C4-2B (cell line): Measurements from ENCODE around the gene LYZL1.

ENCODE experiments used
- H3K27ac ChIP-seq: fragments of 450-650 bp; 2 replicates; pipeline ENCODE4 v1.5.1; 2017
- CTCF ChIP-seq: fragments of 450-650 bp; conservative IDR thresholded peaks from 2 replicates; pipeline ENCODE4 v1.5.1; 2017; ENCODE audit warnings: mild to moderate bottlenecking
- ZFX ChIP-seq: fragments of 450-650 bp; IDR thresholded peaks from 2 replicates; pipeline ENCODE4 v1.6.1; 2017

Gene LYZL1

GRCh38 chr10:29343607-29344038 lies 54.8 kb downstream of the LYZL1 start:
- TF ChIP-seq ZFX (no peak), CTCF (no peak)
- H3K27ac ChIP-seq: no peak overlapping the region

GRCh38 chr10:29344073-29344820 lies 55.4 kb downstream of the LYZL1 start:
- no peak overlapping the region for H3K27ac ChIP-seq
- TF ChIP-seq CTCF (no peak), ZFX (no peak)

- no peak overlapping the region for H3K27ac ChIP-seq
- TF ChIP-seq ZFX (no peak), CTCF (no peak)
These were observed 56.5 kb downstream of the LYZL1 start for GRCh38 chr10:29345144-29345909.

GRCh38 chr10:29345910-29346209 lies 57.0 kb downstream of the LYZL1 start:
- TF ChIP-seq ZFX: no peak
- no peak for TF ChIP-seq CTCF
- no peak overlapping the region for H3K27ac ChIP-seq

- 0 out of 2 replicates have a peak, but pooled peaks have one; percentile 7 for TF ChIP-seq ZFX
- TF ChIP-seq CTCF: no peak
- H3K27ac ChIP-seq: no peak overlapping the region
These were observed 57.6 kb downstream of the LYZL1 start for GRCh38 chr10:29346296-29347001.

- TF ChIP-seq ZFX (no peak), CTCF (no peak)
- H3K27ac ChIP-seq: no peak overlapping the region
These were observed 60.0 kb downstream of the LYZL1 start for GRCh38 chr10:29348836-29349235.

GRCh38 chr10:29353305-29353704 lies 64.4 kb downstream of the LYZL1 start:
- TF ChIP-seq ZFX: no peak
- TF ChIP-seq CTCF: no peak
- H3K27ac ChIP-seq: no peak overlapping the region
